PC-3 (cell line): ENCODE measurements around the gene ABCC5.

ENCODE experiments used
- CTCF ChIP-seq: fragments of 300-600 bp; sonication (generic); conservative IDR thresholded peaks from 2 replicates; pipeline ENCODE4 v1.5.1; 2017; ENCODE audit warnings: antibody characterized with exemption, low read depth, mild to moderate bottlenecking, low read length
- EZH2 ChIP-seq: fragments of 300-600 bp; sonication (generic); IDR thresholded peaks from one replicate; pipeline ENCODE4 v1.6.1; 2017; ENCODE audit warnings: antibody characterized with exemption, mild to moderate bottlenecking, low read length; ENCODE audit not compliant: unreplicated experiment
- EZH2phosphoT487 ChIP-seq: fragments of 300-600 bp; sonication (generic); IDR thresholded peaks from 2 replicates; pipeline ENCODE4 v1.6.1; 2018; ENCODE audit warnings: mild to moderate bottlenecking, antibody characterized with exemption, low read length, borderline replicate concordance

DNA sequence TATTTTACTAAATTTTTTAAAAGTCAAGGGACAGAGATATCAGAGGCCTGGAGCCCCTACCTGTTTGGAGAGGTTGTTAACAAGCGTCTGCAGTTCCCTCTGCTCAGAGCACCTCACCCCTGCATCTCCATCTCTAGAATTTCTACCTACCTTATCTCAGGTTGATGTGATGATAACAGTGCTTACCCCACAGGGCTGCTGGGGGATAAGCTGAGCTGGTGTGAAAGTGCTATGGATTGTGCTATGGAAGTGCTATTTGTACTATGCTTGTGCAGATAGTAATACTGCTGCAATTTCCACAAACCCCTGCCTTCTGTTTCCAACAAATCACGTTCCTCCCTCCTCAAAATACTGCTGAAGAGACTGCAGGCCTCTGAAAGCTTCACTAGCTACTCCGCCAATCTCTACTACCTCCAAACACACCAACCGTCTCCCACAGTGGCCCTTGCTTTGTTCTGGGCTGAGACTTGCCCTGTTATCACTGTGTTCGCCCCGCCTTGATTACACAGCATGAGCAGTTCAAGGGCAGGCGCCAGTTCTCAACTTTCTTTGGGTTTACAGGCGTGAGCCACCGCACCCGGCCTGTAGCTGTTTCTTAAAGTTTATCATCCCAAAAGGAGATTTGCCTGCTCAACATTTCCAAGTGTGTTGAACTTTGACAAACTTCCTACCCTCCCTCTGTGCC, 104.6 kb downstream of the ABCC5 start:
- TF ChIP-seq CTCF (no peak), EZH2 (no peak), EZH2phosphoT487 (no peak)
